ENCODE measurements around the gene SLC6A1.

The SLC6A1 gene

DNA sequence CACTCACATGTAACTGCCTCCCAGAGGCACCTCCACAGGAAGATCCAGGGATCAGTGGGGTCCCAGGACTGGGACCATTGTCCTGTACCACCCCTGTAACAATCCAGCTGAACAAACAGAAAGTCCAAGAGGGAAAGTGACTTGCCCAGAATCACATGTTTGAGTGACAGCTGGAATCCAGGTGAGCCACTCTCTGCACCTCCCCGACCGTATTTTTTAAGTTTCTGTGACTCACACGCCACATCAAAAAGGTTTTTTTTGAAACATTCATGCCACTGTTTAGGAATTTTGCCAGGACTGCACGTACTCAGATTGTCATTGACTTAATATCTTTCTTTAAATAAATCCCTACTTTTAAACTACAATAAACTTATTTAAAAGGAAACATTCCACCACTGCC lies 9.8 kb upstream of the SLC6A1 start:
- TF ChIP-seq, protein P1, sequence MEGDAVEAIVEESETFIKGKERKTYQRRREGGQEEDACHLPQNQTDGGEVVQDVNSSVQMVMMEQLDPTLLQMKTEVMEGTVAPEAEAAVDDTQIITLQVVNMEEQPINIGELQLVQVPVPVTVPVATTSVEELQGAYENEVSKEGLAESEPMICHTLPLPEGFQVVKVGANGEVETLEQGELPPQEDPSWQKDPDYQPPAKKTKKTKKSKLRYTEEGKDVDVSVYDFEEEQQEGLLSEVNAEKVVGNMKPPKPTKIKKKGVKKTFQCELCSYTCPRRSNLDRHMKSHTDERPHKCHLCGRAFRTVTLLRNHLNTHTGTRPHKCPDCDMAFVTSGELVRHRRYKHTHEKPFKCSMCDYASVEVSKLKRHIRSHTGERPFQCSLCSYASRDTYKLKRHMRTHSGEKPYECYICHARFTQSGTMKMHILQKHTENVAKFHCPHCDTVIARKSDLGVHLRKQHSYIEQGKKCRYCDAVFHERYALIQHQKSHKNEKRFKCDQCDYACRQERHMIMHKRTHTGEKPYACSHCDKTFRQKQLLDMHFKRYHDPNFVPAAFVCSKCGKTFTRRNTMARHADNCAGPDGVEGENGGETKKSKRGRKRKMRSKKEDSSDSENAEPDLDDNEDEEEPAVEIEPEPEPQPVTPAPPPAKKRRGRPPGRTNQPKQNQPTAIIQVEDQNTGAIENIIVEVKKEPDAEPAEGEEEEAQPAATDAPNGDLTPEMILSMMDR (conservative IDR thresholded peaks at IDR 0.05; ENCODE audit: low read depth, low read length): no peak
- DNase-seq (ENCODE audit: low read depth): no peak

DNA sequence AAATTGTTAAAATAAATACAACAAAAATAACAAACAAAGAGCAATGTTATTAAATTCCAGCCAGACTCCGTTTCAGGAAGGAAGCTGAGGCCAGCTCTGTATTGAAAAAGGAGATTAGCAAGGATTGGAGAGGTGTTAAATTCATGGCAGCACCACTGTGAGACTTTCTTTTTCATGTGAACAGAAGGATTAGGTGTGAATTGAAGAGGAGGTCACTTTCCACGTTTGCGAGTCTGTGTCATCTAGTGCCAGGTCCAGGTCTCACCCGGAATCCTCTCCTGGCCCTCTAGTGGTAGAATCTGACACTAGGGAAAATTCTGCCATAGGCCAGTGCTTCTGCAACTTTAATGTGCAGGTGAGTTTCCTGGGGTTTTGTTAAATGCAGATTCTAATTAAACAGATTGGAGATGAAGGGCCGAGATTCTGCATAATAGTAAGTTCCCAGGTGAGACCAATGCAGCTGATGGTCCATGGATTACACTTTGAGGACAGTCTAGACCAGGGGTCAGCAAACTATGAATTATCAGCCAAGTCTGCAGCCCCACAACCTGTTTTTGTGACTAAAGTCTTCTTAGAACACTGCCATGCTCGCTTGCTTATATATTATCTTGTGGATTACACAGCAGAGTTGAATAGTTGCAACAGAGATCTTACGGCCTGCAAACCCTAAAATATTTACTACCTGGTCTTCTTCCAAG lies 9.2 kb upstream of the SLC6A1 start:
- TF ChIP-seq, protein P1 (conservative IDR thresholded peaks at IDR 0.05; ENCODE audit: low read depth, low read length): peak; percentile 90
- no peak overlapping the region for H3K4me3 ChIP-seq (ENCODE audit: low read length)
- peak; percentile 34 for DNase-seq (ENCODE audit: low read depth)

More for the DNA sequence above, 9.8 kb upstream of the SLC6A1 start:
- no peak overlapping the region for H3K4me3 ChIP-seq (ENCODE audit: low read length)

DNA sequence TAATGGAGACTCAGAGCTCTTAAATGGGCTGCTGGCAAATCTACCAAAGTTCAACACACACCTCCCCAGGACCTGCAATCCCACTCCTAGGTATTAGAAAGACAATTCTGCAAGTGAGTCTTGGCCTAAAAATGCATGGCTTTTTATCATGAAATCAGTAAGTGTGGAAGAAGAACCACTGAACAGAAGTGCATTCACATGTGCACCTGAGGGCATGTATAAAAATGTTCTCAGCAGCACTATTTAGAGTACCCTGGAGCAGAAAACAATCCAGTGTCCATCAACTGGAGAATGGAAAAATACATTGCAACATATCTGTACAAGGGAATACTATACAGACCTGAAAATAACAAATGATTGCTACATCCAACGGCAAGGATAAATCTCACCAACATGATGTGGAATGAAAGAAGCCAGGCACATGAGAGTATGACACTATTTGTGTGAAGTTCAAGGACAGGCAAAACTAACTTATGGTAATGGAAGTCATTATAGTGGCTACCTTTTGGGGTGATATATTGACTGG lies 8.1 kb upstream of the SLC6A1 start:
- no peak overlapping the region for H3K4me3 ChIP-seq (ENCODE audit: low read length)
- no peak for DNase-seq (ENCODE audit: low read depth)
- TF ChIP-seq, protein P1 (conservative IDR thresholded peaks at IDR 0.05; ENCODE audit: low read depth, low read length): no peak

DNA sequence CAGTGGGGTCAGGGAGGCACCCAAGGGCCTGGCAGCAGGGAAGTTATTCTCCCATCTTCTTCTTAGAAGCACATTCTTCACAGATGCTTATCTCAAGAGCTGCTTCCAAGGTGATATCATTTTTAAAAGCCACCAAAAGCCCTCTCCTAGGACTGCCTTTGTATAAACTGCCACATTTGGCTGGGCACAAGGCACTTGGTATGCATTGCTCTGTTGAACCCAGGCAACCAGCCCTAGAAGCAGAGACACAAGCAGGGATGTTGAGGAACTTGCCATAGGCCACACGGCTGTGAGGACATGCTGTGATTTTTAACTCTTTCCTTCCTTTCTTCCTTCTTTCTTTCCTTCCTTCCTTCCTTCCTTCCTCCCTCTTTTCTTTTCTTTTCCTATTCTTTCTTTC lies 7.4 kb upstream of the SLC6A1 start:
- TF ChIP-seq, protein P1 (conservative IDR thresholded peaks at IDR 0.05; ENCODE audit: low read depth, low read length): no peak
- H3K4me3 ChIP-seq (ENCODE audit: low read length): no peak overlapping the region
- DNase-seq (ENCODE audit: low read depth): no peak

DNA sequence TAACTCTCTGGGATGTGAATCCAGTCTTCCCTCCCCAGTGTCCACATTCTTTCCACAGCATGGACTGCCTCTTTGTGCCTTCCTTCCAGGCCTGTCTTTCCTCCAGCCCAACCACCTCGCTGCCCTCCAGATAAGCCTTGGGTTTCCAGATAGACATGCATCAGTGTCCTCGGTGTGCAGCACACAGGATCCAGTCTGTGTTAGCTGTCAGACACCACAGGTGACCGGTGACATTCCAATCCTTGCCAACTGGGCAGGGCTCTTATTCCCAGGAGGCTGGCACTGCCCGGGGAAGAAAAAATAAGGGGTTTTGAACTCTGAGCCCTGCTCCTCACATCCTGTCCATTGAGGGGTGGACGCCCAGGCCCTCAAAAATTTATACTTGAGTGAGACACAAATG lies 6.0 kb upstream of the SLC6A1 start:
- TF ChIP-seq, protein P1 (conservative IDR thresholded peaks at IDR 0.05; ENCODE audit: low read depth, low read length): no peak
- no peak overlapping the region for H3K4me3 ChIP-seq (ENCODE audit: low read length)
- DNase-seq (ENCODE audit: low read depth): no peak

DNA sequence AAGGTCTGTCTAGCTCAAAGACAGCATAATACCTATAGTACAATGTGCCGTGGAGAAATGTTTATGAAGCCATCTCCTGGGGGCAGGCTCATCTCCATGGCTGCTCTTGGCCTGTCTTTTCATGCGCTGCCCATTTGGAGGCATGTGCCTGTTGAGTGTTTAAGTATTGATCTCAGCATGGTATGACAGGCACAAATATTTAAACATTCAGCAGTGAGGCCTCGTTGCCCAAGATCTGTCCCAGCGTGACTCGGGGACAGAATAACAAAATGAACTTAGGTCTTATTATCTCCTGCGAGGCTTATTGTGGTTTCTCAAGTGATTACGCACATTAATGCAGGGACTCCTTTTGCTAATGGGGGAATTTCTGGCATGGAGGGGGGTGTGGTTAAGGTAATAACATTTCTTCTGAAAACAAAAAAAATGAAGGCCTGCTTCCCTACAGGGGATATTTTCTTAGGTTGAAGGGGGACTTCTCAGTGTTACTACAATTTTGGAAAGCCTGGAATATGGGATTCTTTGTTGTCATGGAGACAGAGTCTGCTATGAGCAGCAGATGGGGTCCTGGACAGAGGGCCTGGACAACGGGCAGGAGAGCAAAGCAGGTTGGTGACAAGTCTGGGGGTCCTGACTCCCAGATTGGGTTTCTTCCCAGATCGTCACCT lies 4.4 kb upstream of the SLC6A1 start:
- H3K4me3 ChIP-seq (ENCODE audit: low read length): no peak overlapping the region
- no peak for DNase-seq (ENCODE audit: low read depth)
- TF ChIP-seq, protein P1 (conservative IDR thresholded peaks at IDR 0.05; ENCODE audit: low read depth, low read length): no peak
